HL-60 (cell line): ENCODE data around the gene CEACAM5.

Experiments
- DNase-seq, 2 experiments: peaks; one replicate each; pipeline ENCODE4 v3.0.0-alpha.2; 2010 to 2020; ENCODE audit warnings: low read depth in 1 of 2, low spot score in 1 of 2
- H3K27ac ChIP-seq: fragments of 250-450 bp; sonication (Bioruptor Pico); replicated peaks from 2 replicates; pipeline ENCODE4 v1.5.1; 2020; ENCODE audit warnings: mild to moderate bottlenecking, moderate library complexity
- H3K27me3 ChIP-seq: fragments of 250-450 bp; sonication (Bioruptor Pico); 2 replicates; pipeline ENCODE4 v1.5.1; 2021; ENCODE audit warnings: mild to moderate bottlenecking, moderate library complexity; ENCODE audit not compliant: insufficient read depth, poor library complexity, severe bottlenecking
- H3K4me3 ChIP-seq: replicated peaks from 2 replicates; pipeline ENCODE4 v1.5.1; 2011; ENCODE audit warnings: mild to moderate bottlenecking, control low read depth, low read length; ENCODE audit not compliant: insufficient read depth
- CTCF ChIP-seq: IDR thresholded peaks from one replicate; pipeline ENCODE4 v1.5.1; 2011; ENCODE audit warnings: low read length, control low read depth, inconsistent platforms; ENCODE audit not compliant: insufficient read depth
- GABPA ChIP-seq: IDR thresholded peaks from 2 replicates; pipeline ENCODE4 v1.6.1; 2012; ENCODE audit warnings: low read depth
- POLR2AphosphoS5 ChIP-seq: IDR thresholded peaks from 2 replicates; pipeline ENCODE4 v1.6.1; 2012; ENCODE audit warnings: low read depth
- REST ChIP-seq: IDR thresholded peaks from 2 replicates; pipeline ENCODE4 v1.6.1; 2012; ENCODE audit warnings: low read depth; ENCODE audit not compliant: insufficient replicate concordance
- SPI1 ChIP-seq: IDR thresholded peaks from 2 replicates; pipeline ENCODE4 v1.6.1; 2012; ENCODE audit warnings: low read depth, mild to moderate bottlenecking, borderline replicate concordance

Gene CEACAM5

GRCh38 chr19:41670755-41671154, 37.7 kb upstream of the CEACAM5 start:
- no peak for TF ChIP-seq POLR2AphosphoS5
- TF ChIP-seq GABPA, result no peak
- TF ChIP-seq CTCF, result no peak
- no peak for TF ChIP-seq SPI1
- TF ChIP-seq REST, result no peak
- no peak overlapping the region for H3K4me3 ChIP-seq
- no peak for DNase-seq
- peaks cover 8% of the 10 kb centered on the region for H3K27me3 ChIP-seq
- H3K27ac ChIP-seq, result no peak overlapping the region

GRCh38 chr19:41671486-41671885, 36.9 kb upstream of the CEACAM5 start:
- H3K4me3 ChIP-seq, result no peak overlapping the region
- DNase-seq, result no peak
- no peak overlapping the region for H3K27ac ChIP-seq
- no peak for TF ChIP-seq POLR2AphosphoS5
- TF ChIP-seq REST, result no peak
- TF ChIP-seq GABPA, result no peak
- TF ChIP-seq CTCF, result no peak
- TF ChIP-seq SPI1, result no peak
- peaks cover 8% of the 10 kb centered on the region for H3K27me3 ChIP-seq

- no peak for TF ChIP-seq CTCF
- no peak for TF ChIP-seq GABPA
- TF ChIP-seq SPI1, result no peak
- no peak for TF ChIP-seq POLR2AphosphoS5
- TF ChIP-seq REST, result no peak
- no peak overlapping the region for H3K4me3 ChIP-seq
- peaks cover 5% of the 10 kb centered on the region for H3K27me3 ChIP-seq
- no peak overlapping the region for H3K27ac ChIP-seq
- no peak for DNase-seq
Measured at GRCh38 chr19:41682437-41682836, 26.0 kb upstream of the CEACAM5 start.
